Calu3 (cell line): ENCODE data around the gene EDN3. TPM values are rescaled to one million over a fixed set of nuclear protein-coding genes. Genes with fewer than 3 reads are reported as not detected.

Experiments
- BruUV-seq: library from RNA; stranded (reverse); fragments of 400-500 nt; replicated peaks from 2 replicates; lab custom pipeline; 2021; lab: Mats Ljungman, UMichigan
- CTCF ChIA-PET: fragments of 300-600 bp; sonication (Branson Sonifier 250); formaldehyde crosslinking; loops from one replicate; lab custom pipeline; 2022; ENCODE audit warnings: antibody characterized with exemption; lab: Charles Lee
- DNase-seq: peaks from one replicate; pipeline ENCODE4 v3.0.0; 2022
- H3K27ac Mint-ChIP-seq: one replicate; pipeline ENCODE4 v1.8.0; 2022; ENCODE audit warnings: mixed read lengths; ENCODE audit not compliant: unreplicated experiment
- H3K27me3 Mint-ChIP-seq: one replicate; pipeline ENCODE4 v1.8.0; 2022; ENCODE audit warnings: mixed read lengths; ENCODE audit not compliant: unreplicated experiment
- H3K36me3 Mint-ChIP-seq: one replicate; pipeline ENCODE4 v1.8.0; 2022; ENCODE audit warnings: mild to moderate bottlenecking, moderate library complexity, mixed read lengths; ENCODE audit not compliant: insufficient read depth, unreplicated experiment
- H3K4me1 Mint-ChIP-seq: one replicate; pipeline ENCODE4 v1.8.0; 2022; ENCODE audit warnings: mild to moderate bottlenecking, low read depth, mixed read lengths; ENCODE audit not compliant: unreplicated experiment
- H3K4me3 Mint-ChIP-seq: one replicate; pipeline ENCODE4 v1.8.0; 2022; ENCODE audit warnings: mild to moderate bottlenecking, low read depth, moderate library complexity, mixed read lengths; ENCODE audit not compliant: unreplicated experiment
- H3K9me3 Mint-ChIP-seq: one replicate; pipeline ENCODE4 v1.8.0; 2022; ENCODE audit warnings: low read depth, mixed read lengths; ENCODE audit not compliant: unreplicated experiment
- CTCF ChIP-seq: fragments of 200-600 bp; IDR thresholded peaks from one replicate; pipeline ENCODE4 v1.8.0; 2022; ENCODE audit warnings: antibody characterized with exemption; ENCODE audit not compliant: unreplicated experiment
- intact Hi-C: fragments of 100-400 bp; cut with micrococcal nuclease; formaldehyde crosslinking; loops from one replicate; pipeline ENCODE4 v1.10.0; 2022; ENCODE audit not compliant: unreplicated experiment
- total RNA-seq: library from RNA; stranded (reverse); gene quantifications from 2 replicates; pipeline ENCODE4 v1.2.3, GENCODE V29; 2022

EDN3 gene
- total RNA-seq, 1 experiment from 2014 or later = not detected

- H3K27ac Mint-ChIP-seq = no peak overlapping the region
- intact Hi-C loops = no loop called here
- H3K9me3 Mint-ChIP-seq = no peaks in the 10 kb centered on the region
- H3K4me1 Mint-ChIP-seq = no peaks in the 10 kb centered on the region
- TF ChIP-seq CTCF = no peak
- BruUV-seq = no TSS peak
- peaks cover 89% of the 10 kb centered on the region for H3K27me3 Mint-ChIP-seq
- H3K4me3 Mint-ChIP-seq = no peak overlapping the region
- CTCF ChIA-PET = no interaction called here
- H3K36me3 Mint-ChIP-seq = no peaks in the 10 kb centered on the region
- DNase-seq = no peak
Measured at GRCh38 chr20:59284470-59284869, 15.9 kb upstream of the EDN3 start.

- peaks cover 89% of the 10 kb centered on the region for H3K27me3 Mint-ChIP-seq
- CTCF ChIA-PET = no interaction called here
- intact Hi-C loops = no loop called here
- no peaks in the 10 kb centered on the region for H3K4me1 Mint-ChIP-seq
- H3K36me3 Mint-ChIP-seq = no peaks in the 10 kb centered on the region
- H3K4me3 Mint-ChIP-seq = no peak overlapping the region
- no peak overlapping the region for H3K27ac Mint-ChIP-seq
- BruUV-seq = no TSS peak
- TF ChIP-seq CTCF = no peak
- no peaks in the 10 kb centered on the region for H3K9me3 Mint-ChIP-seq
- DNase-seq = no peak
Measured at GRCh38 chr20:59289994-59290393, 10.4 kb upstream of the EDN3 start.

GRCh38 chr20:59291740-59292383, 8.5 kb upstream of the EDN3 start:
- no peak for TF ChIP-seq CTCF
- Mint-ChIP-seq H3K9me3 (no peaks in the 10 kb centered on the region), H3K27ac (no peak overlapping the region), H3K27me3 (peaks cover 100% of the 10 kb centered on the region), H3K36me3 (no peaks in the 10 kb centered on the region), H3K4me1 (no peaks in the 10 kb centered on the region), H3K4me3 (no peak overlapping the region)
- BruUV-seq = no TSS peak
- intact Hi-C loops = no loop called here
- CTCF ChIA-PET = no interaction called here
- no peak for DNase-seq

GRCh38 chr20:59295531-59295930, 4.9 kb upstream of the EDN3 start:
- Mint-ChIP-seq H3K9me3 (no peaks in the 10 kb centered on the region), H3K4me1 (no peaks in the 10 kb centered on the region), H3K27me3 (peaks cover 100% of the 10 kb centered on the region), H3K27ac (no peak overlapping the region), H3K4me3 (no peak overlapping the region), H3K36me3 (no peaks in the 10 kb centered on the region)
- no peak for TF ChIP-seq CTCF
- intact Hi-C loops = no loop called here
- BruUV-seq = no TSS peak
- DNase-seq = no peak
- CTCF ChIA-PET = no interaction called here
